H9 (cell line): ENCODE data around the gene TBC1D22A. TPM values are rescaled to one million over a fixed set of nuclear protein-coding genes. Genes with fewer than 3 reads are reported as not detected.

Experiments
- DNase-seq: peaks from one replicate; pipeline ENCODE4 v3.0.0-alpha.2; 2017
- H2AFZ ChIP-seq: one replicate; pipeline ENCODE4 v1.6.1; 2013; ENCODE audit warnings: mild to moderate bottlenecking, low read length, control low read depth, moderate library complexity
- H2AK5ac ChIP-seq: 2 replicates; pipeline ENCODE4 v1.6.1; 2013; ENCODE audit warnings: low read length, control low read depth, mixed read lengths; ENCODE audit not compliant: insufficient read length
- H2BK120ac ChIP-seq: one replicate; pipeline ENCODE4 v1.6.1; 2013; ENCODE audit warnings: low read depth, mild to moderate bottlenecking, low read length, control low read depth, inconsistent platforms; ENCODE audit not compliant: poor library complexity, severe bottlenecking
- H2BK12ac ChIP-seq: 2 replicates; pipeline ENCODE4 v1.6.1; 2013; ENCODE audit warnings: low read length, control low read depth, mixed read lengths, low read depth; ENCODE audit not compliant: insufficient read length
- H2BK15ac ChIP-seq: 2 replicates; pipeline ENCODE4 v1.6.1; 2013; ENCODE audit warnings: low read depth, low read length, control low read depth
- H2BK20ac ChIP-seq: one replicate; pipeline ENCODE4 v1.6.1; 2013; ENCODE audit warnings: low read depth, mild to moderate bottlenecking, low read length, control low read depth, inconsistent platforms; ENCODE audit not compliant: poor library complexity, severe bottlenecking
- H2BK5ac ChIP-seq: 2 replicates; pipeline ENCODE4 v1.6.1; 2013; ENCODE audit warnings: low read length, control low read depth, mixed read lengths; ENCODE audit not compliant: insufficient read length
- H3K14ac ChIP-seq: 2 replicates; pipeline ENCODE4 v1.6.1; 2013; ENCODE audit warnings: low read length, control low read depth; ENCODE audit not compliant: insufficient read depth
- H3K18ac ChIP-seq: 2 replicates; pipeline ENCODE4 v1.6.1; 2013; ENCODE audit warnings: low read depth, mild to moderate bottlenecking, mixed read lengths, low read length, control low read depth; ENCODE audit not compliant: insufficient read length
- H3K23ac ChIP-seq: 2 replicates; pipeline ENCODE4 v1.6.1; 2013; ENCODE audit warnings: low read length, control low read depth, mixed read lengths, low read depth; ENCODE audit not compliant: insufficient read length
- H3K23me2 ChIP-seq: 2 replicates; pipeline ENCODE4 v1.6.1; 2013; ENCODE audit warnings: low read depth, mild to moderate bottlenecking, mixed read lengths, low read length, control low read depth; ENCODE audit not compliant: insufficient read length, poor library complexity, severe bottlenecking
- H3K27ac ChIP-seq: 2 replicates; pipeline ENCODE4 v1.5.1; 2013; ENCODE audit warnings: low read length, control low read depth, mixed read lengths, low read depth; ENCODE audit not compliant: insufficient read length
- H3K27me3 ChIP-seq: 2 replicates; pipeline ENCODE4 v1.6.1; 2013; ENCODE audit warnings: low read length, control low read depth, inconsistent platforms; ENCODE audit not compliant: insufficient read depth
- H3K4ac ChIP-seq: 2 replicates; pipeline ENCODE4 v1.6.1; 2013; ENCODE audit warnings: low read depth, mild to moderate bottlenecking, control low read depth, inconsistent platforms, low read length, moderate library complexity
- H3K4me1 ChIP-seq: 2 replicates; pipeline ENCODE4 v1.6.1; 2013; ENCODE audit warnings: low read length, control low read depth, inconsistent platforms; ENCODE audit not compliant: insufficient read depth
- H3K4me2 ChIP-seq: 2 replicates; pipeline ENCODE4 v1.6.1; 2013; ENCODE audit warnings: low read length, control low read depth, mixed read lengths; ENCODE audit not compliant: insufficient read length, insufficient read depth
- H3K56ac ChIP-seq: 2 replicates; pipeline ENCODE4 v1.6.1; 2013; ENCODE audit warnings: low read depth, mild to moderate bottlenecking, mixed read lengths, low read length, control low read depth; ENCODE audit not compliant: insufficient read length
- H3K79me1 ChIP-seq: 2 replicates; pipeline ENCODE4 v1.6.1; 2013; ENCODE audit warnings: low read depth, mild to moderate bottlenecking, moderate library complexity, low read length, control low read depth, inconsistent platforms; ENCODE audit not compliant: insufficient read depth, poor library complexity, severe bottlenecking
- H3K79me2 ChIP-seq: 2 replicates; pipeline ENCODE4 v1.6.1; 2013; ENCODE audit warnings: low read length, control low read depth, inconsistent platforms; ENCODE audit not compliant: insufficient read depth
- H3K9ac ChIP-seq: 2 replicates; pipeline ENCODE4 v1.6.1; 2013; ENCODE audit warnings: low read length, control low read depth, mixed read lengths; ENCODE audit not compliant: insufficient read length; ENCODE audit errors: extremely low read depth
- H3K9me3 ChIP-seq: one replicate; pipeline ENCODE4 v1.6.1; 2013; ENCODE audit warnings: low read depth, low read length, inconsistent platforms; ENCODE audit not compliant: control insufficient read depth
- H3T11ph ChIP-seq: one replicate; pipeline ENCODE4 v1.6.1; 2013; ENCODE audit warnings: mild to moderate bottlenecking, low read length, control low read depth, inconsistent platforms
- H4K20me1 ChIP-seq: one replicate; pipeline ENCODE4 v1.6.1; 2013; ENCODE audit not compliant: control insufficient read depth, insufficient read length, insufficient read depth
- H4K5ac ChIP-seq: 2 replicates; pipeline ENCODE4 v1.6.1; 2013; ENCODE audit warnings: low read depth, mild to moderate bottlenecking, mixed read lengths, low read length, control low read depth; ENCODE audit not compliant: insufficient read length
- H4K8ac ChIP-seq: replicated peaks from 2 replicates; pipeline ENCODE4 v1.6.1; 2013; ENCODE audit warnings: low read length, control low read depth, mixed read lengths, low read depth; ENCODE audit not compliant: insufficient read length
- H4K91ac ChIP-seq: 2 replicates; pipeline ENCODE4 v1.6.1; 2013; ENCODE audit warnings: low read depth, mild to moderate bottlenecking, moderate library complexity, mixed read lengths, low read length, control low read depth; ENCODE audit not compliant: insufficient read length
- H3K27ac Mint-ChIP-seq, 3 experiments: 2 replicates in 2 of 3; 3 replicates in 1 of 3; pipeline ENCODE4 v1.8.0; 2020 to 2021; ENCODE audit warnings: mixed read lengths in 3 of 3, mild to moderate bottlenecking in 1 of 3, moderate library complexity in 1 of 3
- H3K27me3 Mint-ChIP-seq: 2 replicates; pipeline ENCODE4 v1.8.0; 2021; ENCODE audit warnings: low read depth, mild to moderate bottlenecking, moderate library complexity, mixed read lengths
- H3K36me3 Mint-ChIP-seq, 3 experiments: 2 replicates in 2 of 3; 3 replicates in 1 of 3; pipeline ENCODE4 v1.8.0; 2020 to 2021; ENCODE audit warnings: low read depth in 3 of 3, mixed read lengths in 3 of 3; ENCODE audit not compliant: insufficient read depth in 1 of 3
- H3K4me1 Mint-ChIP-seq, 2 experiments: 2 replicates each; pipeline ENCODE4 v1.8.0; 2020; ENCODE audit warnings: mixed read lengths in 2 of 2
- H3K4me3 Mint-ChIP-seq, 2 experiments: 2 replicates in 1 of 2; 3 replicates in 1 of 2; pipeline ENCODE4 v1.8.0; 2020 to 2021; ENCODE audit warnings: mild to moderate bottlenecking in 2 of 2, mixed read lengths in 2 of 2, moderate library complexity in 1 of 2
- H3K9me3 Mint-ChIP-seq, 2 experiments: 2 replicates in 1 of 2; 3 replicates in 1 of 2; pipeline ENCODE4 v1.8.0; 2020; ENCODE audit warnings: mild to moderate bottlenecking in 2 of 2, mixed read lengths in 2 of 2, moderate library complexity in 1 of 2
- WGBS: extraction: QIAGEN DNeasy Blood & Tissue Kit; methylation state at CpG from one replicate; pipeline ENCODE4 v1.1.7; 2013; ENCODE audit warnings: missing lambda C conversion rate, low lambda C conversion rate, mixed read lengths; ENCODE audit not compliant: insufficient read length; ENCODE audit errors: extremely low coverage; 5-methylcytosine and 5-hydroxymethylcytosine counted together
- total RNA-seq: library from RNA; stranded (reverse); gene quantifications from 2 replicates; pipeline ENCODE4 v1.2.1, GENCODE V29; 2021
- TF ChIP-seq, protein P1 (sequence below): fragments of 200-600 bp; sonication (generic); conservative IDR thresholded peaks from 3 replicates; pipeline ENCODE4 v1.8.0; 2021; ENCODE audit warnings: antibody characterized with exemption, mild to moderate bottlenecking

Gene TBC1D22A
- total RNA-seq, 1 experiment from 2014 or later, result 20.8 TPM

DNA sequence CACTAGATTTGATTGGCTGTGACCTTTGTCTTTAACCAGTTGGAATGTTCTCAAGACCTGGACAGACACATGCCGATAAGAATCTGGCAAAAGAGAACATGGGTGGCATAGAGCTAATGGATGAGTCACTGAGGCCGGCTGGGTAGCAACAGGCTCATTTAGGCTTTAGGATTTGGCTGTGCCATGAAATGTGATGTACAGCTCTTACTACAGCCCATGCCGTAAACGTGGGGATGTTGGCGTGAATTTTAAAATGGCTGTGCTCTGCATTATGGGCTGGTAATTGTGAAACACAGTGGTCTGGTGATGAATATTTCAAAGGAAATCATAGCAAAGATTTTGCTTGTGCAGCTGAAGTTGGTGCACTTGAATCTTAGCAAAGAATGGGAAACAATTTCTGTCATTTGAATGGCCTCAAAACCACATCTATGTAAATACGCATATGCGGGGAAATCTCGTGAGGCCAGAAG is 332.4 kb downstream of the TBC1D22A start:
- TF ChIP-seq, protein P1, sequence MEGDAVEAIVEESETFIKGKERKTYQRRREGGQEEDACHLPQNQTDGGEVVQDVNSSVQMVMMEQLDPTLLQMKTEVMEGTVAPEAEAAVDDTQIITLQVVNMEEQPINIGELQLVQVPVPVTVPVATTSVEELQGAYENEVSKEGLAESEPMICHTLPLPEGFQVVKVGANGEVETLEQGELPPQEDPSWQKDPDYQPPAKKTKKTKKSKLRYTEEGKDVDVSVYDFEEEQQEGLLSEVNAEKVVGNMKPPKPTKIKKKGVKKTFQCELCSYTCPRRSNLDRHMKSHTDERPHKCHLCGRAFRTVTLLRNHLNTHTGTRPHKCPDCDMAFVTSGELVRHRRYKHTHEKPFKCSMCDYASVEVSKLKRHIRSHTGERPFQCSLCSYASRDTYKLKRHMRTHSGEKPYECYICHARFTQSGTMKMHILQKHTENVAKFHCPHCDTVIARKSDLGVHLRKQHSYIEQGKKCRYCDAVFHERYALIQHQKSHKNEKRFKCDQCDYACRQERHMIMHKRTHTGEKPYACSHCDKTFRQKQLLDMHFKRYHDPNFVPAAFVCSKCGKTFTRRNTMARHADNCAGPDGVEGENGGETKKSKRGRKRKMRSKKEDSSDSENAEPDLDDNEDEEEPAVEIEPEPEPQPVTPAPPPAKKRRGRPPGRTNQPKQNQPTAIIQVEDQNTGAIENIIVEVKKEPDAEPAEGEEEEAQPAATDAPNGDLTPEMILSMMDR, result no peak
- Mint-ChIP-seq H3K9me3 (peaks cover 9 to 23% of the 10 kb centered on the region in 2 experiments; a peak in 4 of 5 replicates), H3K4me3 (no peak overlapping the region), H3K27ac (no peak overlapping the region), H3K4me1 (peaks cover 48% of the 10 kb centered on the region in 2 experiments), H3K27me3 (peaks cover 7% of the 10 kb centered on the region), H3K36me3 (peaks cover 4 to 15% (median 13%) of the 10 kb centered on the region in 3 experiments)
- no peak overlapping the region for H3K56ac ChIP-seq
- no peaks in the 10 kb centered on the region for H3K79me2 ChIP-seq
- no peaks in the 10 kb centered on the region for H4K20me1 ChIP-seq
- no peaks in the 10 kb centered on the region; the same call in 1 of the 2 replicates for H3K4me1 ChIP-seq
- no peak overlapping the region for H4K8ac ChIP-seq
- no peak overlapping the region for H4K91ac ChIP-seq
- H3K27ac ChIP-seq, result no peak overlapping the region
- H2BK120ac ChIP-seq, result no peak overlapping the region
- H2BK12ac ChIP-seq, result no peak overlapping the region
- no peak overlapping the region for H3K23ac ChIP-seq
- no peaks in the 10 kb centered on the region for H3K27me3 ChIP-seq
- no peak overlapping the region for H2BK20ac ChIP-seq
- H3K14ac ChIP-seq, result no peak overlapping the region
- no peak for DNase-seq
- H2AFZ ChIP-seq, result no peak overlapping the region
- no peak overlapping the region for H3K4me2 ChIP-seq
- no peaks in the 10 kb centered on the region for H3K79me1 ChIP-seq
- no peak overlapping the region for H2BK5ac ChIP-seq
- no peak overlapping the region for H2AK5ac ChIP-seq
- peaks cover 4% of the 10 kb centered on the region for H3K23me2 ChIP-seq
- H3K18ac ChIP-seq, result no peak overlapping the region
- no peak overlapping the region for H2BK15ac ChIP-seq
- H3T11ph ChIP-seq, result no peak overlapping the region
- no peak overlapping the region for H4K5ac ChIP-seq
- no CpG with 5 or more reads among the region's 8 CpGs for WGBS
- no peak overlapping the region for H3K4ac ChIP-seq
- H3K9me3 ChIP-seq, result peaks cover 6% of the 10 kb centered on the region
- no peak overlapping the region for H3K9ac ChIP-seq
